AG04450 (cell line): ENCODE measurements around the gene APP. TPM values are rescaled to one million over a fixed set of nuclear protein-coding genes. Genes with fewer than 3 reads are reported as not detected.
"Not testable (repeated sequence)": the region's sequence is repeated elsewhere in the genome, so short reads cannot be mapped to it uniquely, and the experiment has no call there.

ENCODE experiments used
- CTCF ChIA-PET: fragments of 300-600, 350-600 bp; formaldehyde crosslinking; extraction: SDS; loops from one replicate; lab custom pipeline; 2022; ENCODE audit warnings: antibody characterized with exemption, inconsistent platforms; lab: Charles Lee
- POLR2A ChIA-PET: fragments of 350-600 bp; formaldehyde crosslinking; extraction: SDS; loops from one replicate; lab custom pipeline; 2021; ENCODE audit warnings: antibody characterized with exemption, inconsistent platforms; lab: Yijun Ruan, JAX
- DNase-seq: peaks from one replicate; pipeline ENCODE4 v3.0.0-alpha.2; 2011; ENCODE audit warnings: low read depth, low spot score
- H3K27ac ChIP-seq: one replicate; pipeline ENCODE4 v1.5.1; 2012; ENCODE audit warnings: low read depth, low read length, control low read depth
- H3K27me3 ChIP-seq: one replicate; pipeline ENCODE4 v1.6.0; 2012; ENCODE audit warnings: low read length; ENCODE audit not compliant: control insufficient read depth, insufficient read depth
- H3K4me3 ChIP-seq: 2 replicates; pipeline ENCODE4 v1.5.1; 2011; ENCODE audit warnings: mild to moderate bottlenecking, low read depth, low read length, control low read depth
- H3K9me3 ChIP-seq: 2 replicates; pipeline ENCODE4 v1.5.1; 2012; ENCODE audit warnings: low read length; ENCODE audit not compliant: control insufficient read depth, insufficient read depth
- CTCF ChIP-seq: IDR thresholded peaks from 2 replicates; pipeline ENCODE4 v1.5.1; 2011; ENCODE audit warnings: low read depth, low read length, control low read depth, inconsistent platforms
- polyA plus RNA-seq: library from polyadenylated mRNA; depleted of rRNA; stranded (reverse); fragments of >200 nt; gene quantifications from 2 replicates; pipeline ENCODE4 v1.2.3, GENCODE V29; 2011

APP gene
- polyA plus RNA-seq, 1 experiment = 870 TPM

- Histone ChIP-seq H3K27ac (no peak overlapping the region), H3K9me3 (no peaks in the 10 kb centered on the region), H3K4me3 (no peak overlapping the region), H3K27me3 (no peaks in the 10 kb centered on the region)
- CTCF ChIA-PET = interaction anchor here (0.6 kb wide), 1 partner anchor 691 kb away, joined by 3 read pairs; no protein-coding TSS in a partner anchor
- no peak for TF ChIP-seq CTCF
- POLR2A ChIA-PET = no interaction called here
- DNase-seq = no peak
These were observed 144.7 kb downstream of the APP start for GRCh38 chr21:26025536-26026512.

GRCh38 chr21:26023406-26023805 lies 147.2 kb downstream of the APP start:
- POLR2A ChIA-PET, DNase-seq, H3K4me3 ChIP-seq, H3K27me3 ChIP-seq, H3K27ac ChIP-seq, H3K9me3 ChIP-seq: not testable (repeated sequence)
- CTCF ChIA-PET = interaction anchor here (1.3 kb wide), 1 partner anchor 127 kb away, joined by 5 read pairs; no protein-coding TSS in a partner anchor

GRCh38 chr21:26022598-26023337 lies 147.8 kb downstream of the APP start:
- H3K4me3 ChIP-seq, POLR2A ChIA-PET, CTCF ChIA-PET, DNase-seq, H3K27ac ChIP-seq, H3K9me3 ChIP-seq, H3K27me3 ChIP-seq: not testable (repeated sequence)

DNA sequence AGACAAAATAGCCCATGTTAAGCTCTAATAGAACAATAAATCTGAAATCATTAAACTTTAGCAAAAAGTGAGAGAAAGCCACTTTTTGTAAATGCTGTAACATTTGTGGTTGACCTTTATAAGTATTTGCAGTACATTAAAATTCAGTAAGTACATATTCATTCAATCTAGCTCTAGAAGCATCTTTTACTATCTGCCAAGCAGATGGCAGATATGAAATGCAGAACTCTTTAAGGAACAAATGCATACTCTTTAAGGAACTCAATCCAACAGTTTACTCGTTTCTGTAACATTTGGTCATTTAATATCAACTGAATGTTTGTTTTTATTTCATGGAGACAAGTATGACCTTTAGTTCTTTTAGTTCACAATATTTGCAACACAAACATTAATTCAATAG lies 150.1 kb downstream of the APP start:
- H3K4me3 ChIP-seq = no peak overlapping the region
- H3K9me3 ChIP-seq = no peaks in the 10 kb centered on the region
- ChIA-PET CTCF (no interaction called here), POLR2A (no interaction called here)
- H3K27me3 ChIP-seq = no peaks in the 10 kb centered on the region
- TF ChIP-seq CTCF = no peak
- no peak for DNase-seq
- H3K27ac ChIP-seq = no peak overlapping the region

- CTCF ChIA-PET = no interaction called here
- no peak for TF ChIP-seq CTCF
- no peak for DNase-seq
- Histone ChIP-seq H3K9me3 (no peaks in the 10 kb centered on the region), H3K27ac (no peak overlapping the region), H3K27me3 (no peaks in the 10 kb centered on the region), H3K4me3 (no peak overlapping the region)
- POLR2A ChIA-PET = no interaction called here
These were observed 150.5 kb downstream of the APP start for GRCh38 chr21:26020081-26020480.
